ENCODE measurements around the gene CAPZB. TPM values are rescaled to one million over a fixed set of nuclear protein-coding genes. Genes with fewer than 3 reads are reported as not detected.

Gene CAPZB
- total RNA-seq, 1 donor: 102 TPM

GRCh38 chr1:19450811-19451515 is 34.4 kb downstream of the CAPZB start:
- no peak for DNase-seq (ENCODE audit: low read depth in 2 of 3, low spot score in 2 of 3)

DNA sequence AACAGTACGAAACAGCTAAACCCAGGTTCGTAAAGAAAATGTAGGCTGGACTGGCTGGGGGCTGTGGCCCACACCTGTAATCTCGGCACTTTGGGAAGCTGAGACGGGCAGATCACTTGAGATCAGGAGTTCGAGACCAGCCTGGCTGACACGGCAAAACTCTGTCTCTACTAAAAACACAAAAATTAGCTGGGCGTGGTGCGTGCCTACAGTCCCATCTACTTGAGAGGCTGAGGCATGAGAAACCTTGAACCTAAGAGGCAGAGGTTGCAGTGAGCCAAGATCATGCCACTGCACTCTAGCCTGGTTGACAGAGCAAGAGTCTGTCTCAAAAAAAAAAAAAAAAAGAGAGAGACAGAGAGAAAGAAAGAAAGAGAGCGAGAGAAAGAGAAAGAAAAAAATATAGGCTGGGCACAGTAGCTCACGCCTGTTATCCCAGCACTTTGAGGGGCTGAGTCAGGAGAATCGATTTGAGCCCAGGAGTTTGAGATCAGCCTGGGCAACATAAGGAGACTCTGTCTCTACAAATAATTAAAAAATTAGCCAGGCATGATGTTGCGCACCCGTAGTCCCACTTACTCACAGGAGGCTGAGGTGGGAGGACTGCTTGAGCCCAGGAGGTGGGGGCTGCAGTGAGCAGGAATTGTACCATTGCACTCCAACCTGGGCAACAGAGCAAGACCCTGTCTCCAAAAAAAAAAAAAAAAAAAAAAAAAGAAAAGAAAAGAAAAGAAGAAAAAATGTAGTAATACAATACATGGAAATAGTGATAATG is 35.7 kb downstream of the CAPZB start:
- no peak for DNase-seq (ENCODE audit: low read depth in 2 of 3, low spot score in 2 of 3)

GRCh38 chr1:19448491-19449439 is 36.6 kb downstream of the CAPZB start:
- DNase-seq (ENCODE audit: low read depth in 2 of 3, low spot score in 2 of 3): peak in 1 of 3 donors; percentile 41

- no peak for DNase-seq (ENCODE audit: low read depth in 2 of 3, low spot score in 2 of 3)
These were observed 37.8 kb downstream of the CAPZB start for GRCh38 chr1:19447550-19447949.

- peak in 1 of 3 donors; percentile 25 for DNase-seq (ENCODE audit: low read depth in 2 of 3, low spot score in 2 of 3)
These were observed 39.7 kb downstream of the CAPZB start for GRCh38 chr1:19445417-19446342.

DNA sequence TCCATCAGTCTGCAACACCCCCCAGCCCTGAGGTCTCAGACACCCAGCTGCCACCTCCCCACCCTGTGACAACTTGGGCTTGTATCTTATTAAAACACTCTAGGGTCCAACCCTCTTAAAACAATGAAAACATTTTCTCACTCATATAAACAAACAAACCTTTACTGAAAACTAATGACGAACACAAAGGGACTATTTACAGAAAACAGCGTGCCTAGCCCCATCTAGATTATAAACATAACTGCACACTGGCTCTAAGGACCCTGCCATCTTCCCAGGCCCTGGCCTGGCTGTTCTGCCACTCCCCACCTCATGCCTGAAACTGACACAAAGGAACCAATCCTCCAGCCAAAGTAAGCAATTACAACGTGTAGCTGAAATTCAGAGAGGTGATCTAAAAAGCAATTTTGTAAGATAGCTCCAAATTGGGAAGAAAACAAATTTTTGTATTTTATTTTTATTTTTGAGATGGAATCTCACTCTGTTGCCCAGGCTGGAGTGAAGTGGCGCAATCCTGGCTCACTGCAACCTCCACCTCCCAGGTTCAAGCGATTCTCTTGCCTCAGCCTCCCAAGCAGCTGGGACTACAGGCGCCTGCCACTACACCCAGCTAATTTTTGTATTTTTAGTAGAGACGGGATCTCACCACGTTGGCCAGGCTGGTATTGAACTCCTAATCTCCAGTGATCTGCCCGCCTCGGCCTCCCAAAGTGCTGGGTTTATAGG is 40.9 kb downstream of the CAPZB start:
- no peak for DNase-seq (ENCODE audit: low read depth in 2 of 3, low spot score in 2 of 3)

GRCh38 chr1:19443326-19443725 is 42.0 kb downstream of the CAPZB start:
- DNase-seq (ENCODE audit: low read depth in 2 of 3, low spot score in 2 of 3): no peak

DNA sequence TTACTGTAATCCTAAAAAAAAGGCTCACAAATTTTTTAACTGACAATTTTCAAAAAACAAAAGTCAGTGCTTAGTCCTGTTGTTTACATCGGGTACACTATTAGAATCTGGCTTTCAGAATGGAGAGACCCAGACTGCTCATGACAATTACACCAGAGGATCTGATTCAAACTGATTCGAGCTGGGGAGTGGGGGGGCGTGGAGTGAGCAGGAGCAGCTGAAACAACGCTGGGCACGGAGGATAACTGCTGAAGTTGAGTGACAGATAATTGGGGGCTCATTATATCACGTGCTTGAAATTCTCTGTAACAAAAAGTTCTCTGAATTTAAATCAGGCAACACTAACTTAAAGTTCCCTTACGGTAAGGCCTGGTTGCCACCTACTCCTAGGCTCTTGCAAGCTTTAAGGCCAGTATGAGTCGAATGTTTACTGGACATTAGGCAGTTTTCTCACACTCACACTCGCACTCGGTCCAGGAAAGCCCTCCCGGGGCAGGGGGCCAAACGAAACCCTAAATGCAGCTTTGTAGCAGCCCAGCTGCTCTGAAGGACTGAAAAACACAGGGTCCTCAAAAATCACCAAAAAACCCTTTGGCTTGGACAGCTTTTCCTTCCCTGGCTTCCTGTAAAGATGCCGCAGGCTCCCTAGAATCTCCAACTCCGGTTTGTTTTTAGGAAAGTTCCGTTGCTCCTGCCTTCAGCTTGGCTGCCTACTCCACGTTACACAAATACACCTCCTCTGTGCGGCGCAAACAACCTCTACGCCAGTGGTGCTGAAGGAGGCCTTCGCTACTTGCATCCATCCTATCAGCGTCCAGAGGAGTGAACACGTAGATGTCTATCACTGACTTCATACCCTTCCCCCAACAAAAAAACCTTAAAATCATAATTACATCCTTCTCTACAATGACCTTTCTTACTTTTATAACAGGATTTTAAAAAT is 42.9 kb downstream of the CAPZB start:
- no peak for DNase-seq (ENCODE audit: low read depth in 2 of 3, low spot score in 2 of 3)

DNA sequence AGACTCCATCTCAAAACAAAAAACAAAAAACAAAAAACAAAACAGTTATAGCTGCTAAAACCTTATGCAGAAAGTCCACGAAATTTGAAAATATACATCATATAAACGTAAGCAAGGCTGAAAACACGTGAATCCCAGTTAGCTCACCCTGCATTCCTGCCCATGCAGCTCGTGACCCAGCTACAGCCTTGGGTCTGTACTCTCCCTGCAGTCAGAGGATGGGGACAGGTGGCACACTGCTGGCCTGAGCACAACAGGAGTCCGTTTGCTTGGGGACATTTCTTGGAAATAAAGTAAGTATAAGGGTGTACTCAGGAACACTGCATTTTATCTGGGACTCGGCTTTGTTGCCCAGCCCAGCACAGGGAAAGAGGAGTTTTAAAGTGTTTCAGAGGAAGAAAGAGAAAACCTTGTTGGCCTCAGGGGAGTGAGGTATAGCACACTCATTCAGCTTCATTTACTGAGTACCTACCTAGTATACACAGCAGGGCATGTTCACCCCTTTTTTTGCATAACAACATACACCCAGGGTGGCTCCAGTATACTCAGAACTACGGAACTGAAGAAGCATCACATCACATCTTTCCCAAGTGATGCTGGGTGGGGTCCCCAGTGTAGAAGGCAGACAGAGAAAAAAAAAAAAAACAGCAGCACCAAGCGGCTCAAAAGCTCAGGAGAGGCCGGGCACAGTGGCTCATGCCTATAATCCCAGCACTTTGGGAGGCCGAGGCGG is 44.1 kb downstream of the CAPZB start:
- DNase-seq (ENCODE audit: low read depth in 2 of 3, low spot score in 2 of 3): no peak

DNA sequence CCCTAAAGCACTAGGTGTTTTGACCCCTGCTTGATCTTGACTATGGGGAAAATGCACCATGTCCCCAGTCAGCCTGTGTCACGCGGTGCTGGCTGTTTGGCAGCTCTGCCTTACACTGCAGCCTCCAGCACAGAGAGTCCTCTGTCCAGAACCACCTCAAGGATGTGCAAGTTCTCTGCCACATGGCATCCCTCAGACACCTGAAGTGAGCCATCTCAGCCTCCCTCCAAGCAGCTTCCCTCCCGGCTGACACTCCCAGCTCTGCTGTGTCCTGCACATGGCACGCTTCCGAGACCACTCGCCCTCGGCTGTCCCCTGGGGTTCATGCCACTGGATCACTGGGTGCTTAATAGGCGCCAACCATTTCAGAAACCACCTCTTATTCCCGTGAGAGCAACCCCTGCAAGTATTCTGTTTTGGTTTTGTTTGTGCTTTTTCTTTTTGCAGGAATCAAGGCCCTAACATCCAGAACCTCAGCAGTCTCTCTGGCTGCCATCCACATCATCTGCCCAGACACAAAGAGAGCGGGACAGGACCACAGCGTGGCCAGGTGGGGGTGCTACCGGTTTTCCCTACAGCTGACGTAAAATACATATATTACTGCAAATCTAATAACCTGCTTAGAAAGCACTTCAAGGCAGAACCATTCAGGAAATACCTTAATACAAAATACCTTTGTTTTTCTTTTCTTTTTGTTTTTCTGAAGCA is 45.7 kb downstream of the CAPZB start:
- DNase-seq (ENCODE audit: low read depth in 2 of 3, low spot score in 2 of 3): peak in 2 of 3 donors; percentile 45 to 55

- DNase-seq (ENCODE audit: low read depth in 2 of 3, low spot score in 2 of 3): no peak
These were observed 46.7 kb downstream of the CAPZB start for GRCh38 chr1:19438516-19439195.

GRCh38 chr1:19437891-19438294 is 47.4 kb downstream of the CAPZB start:
- no peak for DNase-seq (ENCODE audit: low read depth in 2 of 3, low spot score in 2 of 3)

DNA sequence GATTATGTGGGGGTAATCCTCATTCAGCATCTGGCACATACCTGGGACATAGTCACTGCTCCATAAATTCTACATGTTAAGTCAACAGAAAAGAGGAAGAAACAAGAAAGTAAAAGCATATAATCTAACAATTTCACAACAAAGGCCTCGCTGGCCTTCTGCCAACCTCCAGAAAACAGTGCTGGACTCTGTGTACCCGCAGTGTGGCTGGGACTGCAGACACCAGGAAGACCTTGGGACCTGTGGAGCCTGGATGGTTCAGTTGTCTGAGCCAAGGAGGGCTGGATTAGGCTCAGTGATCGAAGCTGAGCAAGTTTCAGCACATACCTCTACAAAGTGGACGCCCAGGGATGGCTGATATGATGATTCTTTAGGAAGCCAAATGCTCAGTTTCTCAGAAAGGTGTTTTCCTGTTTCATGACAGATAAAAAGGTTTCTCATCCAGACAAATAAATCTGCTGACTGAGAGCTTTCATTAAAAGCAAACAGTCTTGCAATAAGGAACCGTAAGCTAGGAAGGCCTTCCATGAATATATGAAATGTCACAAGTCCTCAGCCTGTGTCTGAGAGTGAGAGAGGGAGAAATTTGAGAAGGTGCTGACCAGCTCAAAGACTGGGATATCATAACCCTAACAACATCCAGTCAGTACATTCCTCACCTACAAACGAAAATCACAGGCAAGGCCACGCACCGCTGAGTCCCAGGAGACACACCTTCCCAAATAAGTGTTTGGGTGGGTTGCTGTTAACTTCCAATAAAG is 48.4 kb downstream of the CAPZB start:
- DNase-seq (ENCODE audit: low read depth in 2 of 3, low spot score in 2 of 3): peak in 2 of 3 donors; percentile 59 to 78

DNA sequence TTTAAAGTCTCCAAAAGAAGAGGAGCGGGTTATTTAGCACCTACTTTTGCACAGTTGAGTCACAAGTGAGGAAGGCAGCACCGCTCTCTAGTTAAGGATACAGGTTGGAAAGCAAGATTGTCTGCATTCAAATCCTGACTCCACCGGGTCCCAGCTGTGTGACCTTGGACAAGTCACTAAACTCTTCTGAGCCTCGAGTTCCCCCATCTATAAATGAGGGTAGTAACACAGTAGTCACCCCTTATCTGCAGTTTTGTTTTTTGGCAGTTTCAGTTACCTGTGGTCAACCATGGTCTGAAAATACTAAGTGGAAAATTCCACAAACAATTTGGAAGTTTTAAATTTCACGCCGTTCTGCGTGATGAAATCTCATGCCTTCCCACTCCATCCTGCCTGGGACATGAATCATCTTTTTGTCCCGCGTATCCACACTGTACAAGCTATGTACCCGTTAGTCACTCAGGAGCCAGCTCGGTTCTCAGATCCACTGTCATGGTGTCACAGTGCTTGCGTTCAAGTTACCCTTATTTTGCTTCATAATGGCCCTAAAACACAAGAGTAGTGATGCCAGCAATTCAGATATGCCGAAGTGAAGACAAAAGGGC is 49.4 kb downstream of the CAPZB start:
- DNase-seq (ENCODE audit: low read depth in 2 of 3, low spot score in 2 of 3): no peak

GRCh38 chr1:19435181-19435580 is 50.2 kb downstream of the CAPZB start:
- peak in 1 of 3 donors; percentile 20 for DNase-seq (ENCODE audit: low read depth in 2 of 3, low spot score in 2 of 3)

Measured in hematopoietic multipotent progenitor cell (in vitro differentiated cells).